Caco-2 (cell line): Measurements from ENCODE around the gene ATOX1. TPM values are rescaled to one million over a fixed set of nuclear protein-coding genes. Genes with fewer than 3 reads are reported as not detected.

ENCODE experiments used
- BruUV-seq: library from RNA; stranded (reverse); fragments of 400-500 nt; replicated peaks from 2 replicates; lab custom pipeline; 2021; lab: Mats Ljungman, UMichigan
- CTCF ChIA-PET: fragments of 300-600 bp; sonication (Branson Sonifier 250); formaldehyde crosslinking; loops from one replicate; lab custom pipeline; 2022; ENCODE audit warnings: antibody characterized with exemption; lab: Charles Lee
- POLR2A ChIA-PET: fragments of 300-600 bp; sonication (Branson Sonifier 250); formaldehyde crosslinking; loops from one replicate; lab custom pipeline; 2022; ENCODE audit warnings: antibody characterized with exemption; lab: Charles Lee
- DNase-seq, 2 experiments: peaks; one replicate each; pipeline versions ENCODE4 v3.0.0 to v3.0.0-alpha.2; 2020 to 2022
- H3K27me3 ChIP-seq: replicated peaks from 2 replicates; pipeline ENCODE4 v1.6.0; 2011; ENCODE audit warnings: low read length; ENCODE audit not compliant: control insufficient read depth, insufficient read depth
- H3K36me3 ChIP-seq: 2 replicates; pipeline ENCODE4 v1.5.1; 2011; ENCODE audit warnings: low read length; ENCODE audit not compliant: control insufficient read depth, insufficient read depth
- H3K4me1 ChIP-seq: fragments of 250-450 bp; sonication (Bioruptor Pico); 2 replicates; pipeline ENCODE4 v1.5.1; 2020; ENCODE audit warnings: mild to moderate bottlenecking
- H3K4me3 ChIP-seq: 2 replicates; pipeline ENCODE4 v1.5.1; 2011; ENCODE audit warnings: low read depth, mild to moderate bottlenecking, control low read depth, low read length
- H3K9me3 ChIP-seq: fragments of 250-450 bp; sonication (Bioruptor Pico); 2 replicates; pipeline ENCODE4 v1.5.1; 2020; ENCODE audit warnings: mild to moderate bottlenecking, moderate library complexity
- H3K27ac Mint-ChIP-seq: one replicate; pipeline ENCODE4 v1.8.0; 2022; ENCODE audit warnings: mixed read lengths; ENCODE audit not compliant: unreplicated experiment
- H3K27me3 Mint-ChIP-seq: one replicate; pipeline ENCODE4 v1.8.0; 2022; ENCODE audit warnings: mixed read lengths; ENCODE audit not compliant: insufficient read depth, unreplicated experiment
- H3K36me3 Mint-ChIP-seq: one replicate; pipeline ENCODE4 v1.8.0; 2022; ENCODE audit warnings: mild to moderate bottlenecking, mixed read lengths; ENCODE audit not compliant: insufficient read depth, unreplicated experiment
- H3K4me1 Mint-ChIP-seq: one replicate; pipeline ENCODE4 v1.8.0; 2022; ENCODE audit warnings: low read depth, mixed read lengths; ENCODE audit not compliant: unreplicated experiment
- H3K4me3 Mint-ChIP-seq: one replicate; pipeline ENCODE4 v1.8.0; 2022; ENCODE audit warnings: mild to moderate bottlenecking, moderate library complexity, mixed read lengths; ENCODE audit not compliant: unreplicated experiment
- H3K9me3 Mint-ChIP-seq: one replicate; pipeline ENCODE4 v1.8.0; 2022; ENCODE audit warnings: mixed read lengths; ENCODE audit not compliant: unreplicated experiment
- intact Hi-C: fragments of 100-400 bp; cut with micrococcal nuclease; formaldehyde crosslinking; loops from one replicate; pipeline ENCODE4 v1.10.0; 2022; ENCODE audit not compliant: unreplicated experiment
- total RNA-seq: library from RNA; stranded (reverse); gene quantifications from 2 replicates; pipeline ENCODE4 v1.2.3, GENCODE V29; 2022
- TF ChIP-seq, protein P1 (sequence below), 2 experiments: fragments of 200-600 bp in 1 of 2; IDR thresholded peaks; 1 replicate in 1 of 2; 2 replicates in 1 of 2; pipeline versions ENCODE4 v1.5.1 to v1.8.0; 2011 to 2022; ENCODE audit warnings: antibody characterized with exemption in 1 of 2, control low read depth in 1 of 2, inconsistent platforms in 1 of 2, low read depth in 1 of 2, low read length in 1 of 2, mild to moderate bottlenecking in 1 of 2, moderate library complexity in 1 of 2; ENCODE audit not compliant: insufficient read depth in 1 of 2, severe bottlenecking in 1 of 2, unreplicated experiment in 1 of 2

The ATOX1 gene
- total RNA-seq, 1 experiment from 2014 or later = 135 TPM

GRCh38 chr5:151694035-151694485 lies 64.4 kb downstream of the ATOX1 start:
- ChIA-PET POLR2A (no interaction called here), CTCF (no interaction called here)
- Mint-ChIP-seq H3K4me1 (peaks cover 16% of the 10 kb centered on the region), H3K27me3 (no peaks in the 10 kb centered on the region), H3K36me3 (no peaks in the 10 kb centered on the region), H3K4me3 (no peak overlapping the region), H3K9me3 (no peaks in the 10 kb centered on the region), H3K27ac (no peak overlapping the region)
- TF ChIP-seq, protein P1, sequence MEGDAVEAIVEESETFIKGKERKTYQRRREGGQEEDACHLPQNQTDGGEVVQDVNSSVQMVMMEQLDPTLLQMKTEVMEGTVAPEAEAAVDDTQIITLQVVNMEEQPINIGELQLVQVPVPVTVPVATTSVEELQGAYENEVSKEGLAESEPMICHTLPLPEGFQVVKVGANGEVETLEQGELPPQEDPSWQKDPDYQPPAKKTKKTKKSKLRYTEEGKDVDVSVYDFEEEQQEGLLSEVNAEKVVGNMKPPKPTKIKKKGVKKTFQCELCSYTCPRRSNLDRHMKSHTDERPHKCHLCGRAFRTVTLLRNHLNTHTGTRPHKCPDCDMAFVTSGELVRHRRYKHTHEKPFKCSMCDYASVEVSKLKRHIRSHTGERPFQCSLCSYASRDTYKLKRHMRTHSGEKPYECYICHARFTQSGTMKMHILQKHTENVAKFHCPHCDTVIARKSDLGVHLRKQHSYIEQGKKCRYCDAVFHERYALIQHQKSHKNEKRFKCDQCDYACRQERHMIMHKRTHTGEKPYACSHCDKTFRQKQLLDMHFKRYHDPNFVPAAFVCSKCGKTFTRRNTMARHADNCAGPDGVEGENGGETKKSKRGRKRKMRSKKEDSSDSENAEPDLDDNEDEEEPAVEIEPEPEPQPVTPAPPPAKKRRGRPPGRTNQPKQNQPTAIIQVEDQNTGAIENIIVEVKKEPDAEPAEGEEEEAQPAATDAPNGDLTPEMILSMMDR (IDR thresholded peaks at IDR 0.05; ENCODE audit: insufficient read depth in 1 of 2, low read depth in 1 of 2, low read length in 1 of 2, severe bottlenecking in 1 of 2, unreplicated experiment in 1 of 2) = no peak
- Histone ChIP-seq H3K9me3 (no peaks in the 10 kb centered on the region), H3K4me1 (peaks cover 15% of the 10 kb centered on the region), H3K4me3 (no peak overlapping the region), H3K36me3 (no peaks in the 10 kb centered on the region), H3K27me3 (no peaks in the 10 kb centered on the region)
- intact Hi-C loops = no loop called here
- no TSS peak for BruUV-seq
- no peak for DNase-seq

Other genes starting within 250 kb of the ATOX1 start
- 0.21 and 0.32 TPM in 2 replicates for gene FAT2, start 167.3 kb downstream of the ATOX1 start, total RNA-seq
- 16.1 and 22.7 TPM in 2 replicates for gene SPARC, start 71.7 kb downstream of the ATOX1 start, total RNA-seq
- gene G3BP1, start 13.3 kb upstream of the ATOX1 start, total RNA-seq = 291 and 329 TPM in 2 replicates
- not detected in 2 replicates for gene GLRA1, start 166.2 kb upstream of the ATOX1 start, total RNA-seq